CD4-positive, alpha-beta T cell treated with Interleukin-4 for 4 hours (primary cell): Measurements from ENCODE around the gene DENND4B.
"Not testable (repeated sequence)": the region's sequence is repeated elsewhere in the genome, so short reads cannot be mapped to it uniquely, and the experiment has no call there.

Source experiments
- DNase-seq: peaks from one replicate; pipeline ENCODE4 v3.0.0-alpha.2; 2020

DENND4B gene

DNA sequence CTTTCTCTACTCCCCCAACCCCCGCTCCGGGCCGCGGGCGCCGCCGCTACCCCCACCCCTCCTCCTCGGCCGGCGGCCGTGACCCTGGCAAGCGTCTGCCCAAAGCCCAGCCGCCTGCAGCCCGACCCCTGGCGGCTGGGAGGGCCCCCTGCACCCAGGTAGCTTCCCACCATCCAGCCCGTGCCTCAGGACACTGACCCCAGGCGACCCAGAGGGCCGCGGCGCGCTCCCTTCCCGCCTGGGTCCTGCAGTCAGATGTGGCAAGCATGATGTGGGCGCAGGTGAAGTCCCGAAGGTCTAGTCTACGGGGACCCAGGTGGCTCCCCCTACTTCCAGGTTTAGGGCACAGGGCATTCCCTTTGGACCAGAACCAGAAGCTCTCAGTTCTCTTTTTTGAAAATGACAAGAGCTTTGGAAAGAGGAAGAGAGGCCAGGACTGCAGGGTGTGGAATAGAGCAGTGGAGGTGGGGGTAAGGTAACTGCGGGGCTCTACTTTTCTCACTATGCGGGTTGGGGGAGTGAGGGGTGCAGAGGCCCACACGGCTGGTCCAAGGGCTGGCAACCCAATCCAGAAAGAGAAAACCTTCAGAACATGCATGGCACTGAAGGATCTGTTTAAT lies at the start of gene DENND4B:
DENND4B (minus strand) TSS at position 97 of the 620 bp plus-strand sequence. CDS start 2,344 bp downstream, outside the sequence.
- peak; percentile 71 for DNase-seq

DNA sequence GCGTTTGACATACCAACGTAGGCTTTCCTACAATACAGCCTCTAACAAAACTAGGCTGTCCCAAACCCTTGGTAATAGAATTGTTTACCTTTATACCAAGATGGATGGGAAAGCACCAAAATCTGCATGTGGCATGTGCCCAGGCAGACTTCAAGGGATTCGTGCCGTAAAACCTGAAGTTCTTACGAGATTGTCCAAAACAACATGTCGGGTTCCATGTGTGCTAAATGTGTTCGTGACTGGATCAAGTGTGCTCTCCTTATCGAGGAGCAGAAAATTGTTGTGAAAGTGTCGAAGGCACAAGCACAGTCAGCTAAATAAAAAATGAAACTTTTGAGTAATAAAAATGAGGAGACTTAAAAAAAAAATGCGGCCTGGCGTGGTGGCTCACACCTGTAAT lies 49.1 kb upstream of the DENND4B start:
- DNase-seq: no peak

DNA sequence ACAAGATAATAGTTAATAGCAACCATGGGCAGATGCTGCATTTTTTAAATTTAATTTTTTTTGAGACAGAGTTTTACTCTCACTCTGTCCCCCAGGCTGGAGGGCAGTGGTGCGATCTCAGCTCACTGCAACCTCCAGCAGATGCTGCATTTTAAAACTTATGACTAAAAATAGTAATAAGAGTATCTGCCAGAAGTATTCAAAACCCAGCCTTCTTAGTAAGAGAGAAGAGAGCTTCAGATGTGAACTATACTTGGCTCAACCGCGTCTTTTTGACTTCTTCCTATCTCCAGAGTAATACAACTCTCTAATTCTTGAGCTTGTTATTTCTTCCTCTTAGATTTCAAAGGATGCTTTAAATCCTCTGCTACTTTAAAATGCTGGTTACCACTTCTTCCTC lies 48.7 kb upstream of the DENND4B start:
- DNase-seq: no peak

DNA sequence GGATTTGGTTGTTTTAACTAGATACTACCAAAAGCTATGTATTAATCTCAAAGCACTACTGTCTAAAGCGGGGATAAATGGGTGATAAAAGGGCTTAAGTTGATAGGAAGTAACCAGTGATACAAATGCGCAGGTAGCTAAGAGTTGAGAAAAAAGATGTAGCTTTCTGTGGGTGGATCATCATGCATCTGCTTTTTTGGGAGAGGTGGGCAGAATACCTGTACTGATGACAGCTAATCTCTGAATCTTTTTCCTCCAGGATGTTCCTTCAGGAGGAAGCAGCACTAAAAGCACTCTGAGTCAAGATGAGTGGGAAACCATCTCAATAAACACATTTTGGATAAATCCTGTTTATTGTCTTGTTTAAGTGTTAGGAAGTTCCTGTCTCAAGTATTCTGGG lies 45.3 kb upstream of the DENND4B start:
- DNase-seq: no peak

- no peak for DNase-seq
Observed at GRCh38 chr1:153991151-153991630, 44.7 kb upstream of the DENND4B start.

DNA sequence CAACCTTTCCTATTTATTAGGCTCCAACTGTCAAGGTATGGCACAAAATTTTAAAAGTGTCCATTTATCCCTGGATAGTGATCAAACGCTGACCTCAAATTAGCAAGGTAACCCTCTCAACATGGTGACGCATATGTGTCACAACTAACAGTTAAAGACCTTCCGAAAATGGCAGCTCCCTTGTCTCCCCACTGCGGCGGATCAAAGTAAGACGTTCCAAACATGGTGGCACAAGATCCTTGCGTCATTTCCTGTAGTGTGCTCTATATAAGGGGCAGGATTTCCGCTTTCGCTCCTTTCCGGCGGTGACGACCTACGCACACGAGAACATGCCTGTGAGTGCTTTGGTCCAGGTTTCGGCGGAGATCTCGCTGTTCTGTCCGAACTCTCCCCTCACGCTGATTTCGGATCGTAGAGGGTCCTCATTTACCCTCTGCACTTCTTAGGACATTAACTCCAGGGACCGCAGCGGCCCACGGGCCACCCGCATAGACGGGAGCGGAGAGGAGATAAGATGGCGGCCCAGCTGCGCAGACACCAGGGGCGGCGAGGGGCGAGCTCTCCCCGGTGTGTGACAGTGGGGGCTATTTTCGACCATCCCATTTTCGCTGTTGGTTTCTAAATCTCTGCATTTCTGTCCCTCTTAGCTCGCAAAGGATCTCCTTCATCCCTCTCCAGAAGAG lies 44.1 kb upstream of the DENND4B start, which contains the start of gene RPS27:
RPS27 (plus strand) TSS at position 295 of the 683 bp plus-strand sequence; CDS start at position 330, 35 bp downstream.
- peak; percentile 98 for DNase-seq

DNA sequence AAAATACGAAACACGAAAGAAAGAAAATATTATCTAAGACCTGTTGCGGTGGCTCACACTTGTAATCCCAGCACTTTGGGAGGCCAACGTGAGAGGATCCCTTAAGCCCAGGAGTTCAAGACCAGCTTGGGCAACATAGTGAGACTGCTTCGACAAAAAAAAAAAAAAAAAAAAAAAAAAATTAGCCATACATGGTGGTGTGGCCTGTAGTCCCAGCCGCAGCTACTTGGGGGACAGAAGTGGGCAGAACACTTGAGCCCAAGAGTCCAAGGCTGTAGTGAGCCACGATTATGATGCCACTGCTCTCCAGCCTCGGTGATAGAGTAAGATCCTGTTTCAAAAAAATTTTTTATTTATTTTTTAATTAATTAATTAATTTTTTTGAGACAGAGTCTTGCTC lies 41.1 kb upstream of the DENND4B start:
- no peak for DNase-seq

GRCh38 chr1:153985941-153986761 lies 39.6 kb upstream of the DENND4B start, which contains the start of gene RAB13:
TSS of gene RAB13 (minus strand) at chr1:153986339. CDS start at chr1:153986236, 103 bp downstream.
- DNase-seq: no peak

DNA sequence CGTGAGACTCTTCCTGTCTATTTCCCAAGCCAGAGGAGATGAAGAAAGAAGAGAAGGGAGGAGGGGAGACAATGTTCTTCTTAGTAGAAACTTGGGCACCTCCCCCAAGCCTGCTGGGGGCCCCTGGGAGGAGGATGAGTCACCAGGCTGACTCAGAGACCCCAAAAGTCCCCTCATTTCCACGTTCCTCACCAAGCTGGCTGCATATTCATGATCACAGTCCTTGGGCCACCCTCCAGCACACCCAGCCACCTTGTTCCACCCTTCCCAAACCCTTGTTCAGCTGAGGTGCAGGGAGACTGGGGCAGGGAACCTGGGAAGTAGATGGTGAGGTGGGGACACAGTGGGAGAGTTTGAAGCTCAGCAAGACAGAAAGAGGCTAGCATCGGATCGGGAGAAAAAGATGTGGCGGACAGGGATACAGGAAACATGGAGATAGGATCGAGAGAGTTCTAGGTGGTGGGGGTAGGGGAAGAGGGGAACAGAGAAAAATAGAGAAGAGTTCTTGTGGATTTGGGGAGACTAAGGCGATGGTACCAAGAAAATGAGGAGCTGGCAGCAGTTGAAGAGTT lies 38.9 kb upstream of the DENND4B start:
- DNase-seq: peak; percentile 33

DNA sequence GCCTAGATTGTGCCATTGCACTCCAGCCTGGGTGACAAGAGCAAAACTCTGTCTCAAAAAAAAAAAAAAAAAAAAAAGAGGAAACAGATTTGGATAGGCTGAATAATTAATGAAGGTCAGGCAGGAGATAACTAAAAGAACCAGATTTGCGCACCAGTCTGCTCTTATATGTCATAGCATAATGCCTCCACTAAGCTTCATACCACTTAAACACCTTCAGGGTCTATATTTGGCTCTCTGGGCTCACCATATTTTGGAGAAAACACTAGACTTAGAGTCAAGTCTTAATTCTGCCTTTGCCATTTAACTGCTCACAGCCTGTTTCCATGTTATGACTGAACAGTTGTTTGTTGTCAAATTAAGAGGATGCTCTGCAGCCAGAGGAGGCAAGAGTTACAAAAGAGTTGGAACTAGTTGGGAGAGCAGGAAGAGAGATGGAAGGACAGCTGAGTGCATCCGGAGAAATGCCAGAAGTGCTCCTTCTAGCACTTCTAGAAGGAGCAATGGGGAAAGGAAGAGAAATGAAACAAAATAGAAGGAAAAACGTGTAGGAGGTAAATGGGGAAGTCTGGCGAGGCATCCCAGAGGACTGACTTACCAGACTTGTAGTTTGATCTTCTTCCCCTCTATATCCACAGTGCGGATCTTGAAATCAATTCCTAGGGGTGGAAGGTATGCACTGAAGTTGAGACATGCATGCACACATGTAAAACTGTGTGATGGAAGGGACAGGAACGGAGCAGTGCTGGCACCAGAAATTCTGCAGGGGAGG lies 37.8 kb upstream of the DENND4B start:
- no peak for DNase-seq

- not testable (repeated sequence) for DNase-seq
Observed at GRCh38 chr1:153981735-153982134, 35.2 kb upstream of the DENND4B start.

DNA sequence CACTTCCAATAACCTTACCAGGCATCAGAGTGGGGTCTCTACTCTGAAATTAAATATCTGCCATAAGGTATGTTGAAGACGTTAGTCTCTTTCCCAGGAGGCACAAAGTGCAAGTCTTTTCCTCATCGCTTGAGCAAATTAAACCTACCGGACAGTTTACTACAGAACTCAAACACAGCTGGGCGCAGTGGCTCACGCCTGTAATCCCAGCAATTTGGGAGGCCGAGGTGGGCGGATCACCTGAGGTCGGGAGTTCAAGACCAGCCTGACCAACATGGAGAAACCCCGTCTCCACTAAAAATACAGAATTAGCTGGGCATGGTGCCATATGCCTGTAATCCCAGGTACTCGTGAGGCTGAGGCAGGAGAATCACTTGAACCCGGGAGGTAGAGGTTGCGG lies 32.6 kb upstream of the DENND4B start:
- not testable (repeated sequence) for DNase-seq

GRCh38 chr1:153978274-153978909 lies 31.9 kb upstream of the DENND4B start:
- DNase-seq: no peak

- DNase-seq: peak; percentile 79
Observed at GRCh38 chr1:153977250-153978240, 31.0 kb upstream of the DENND4B start, which contains the start of gene JTB. TSS of gene JTB (minus strand) at chr1:153977674. CDS start at chr1:153977252, 422 bp downstream.

DNA sequence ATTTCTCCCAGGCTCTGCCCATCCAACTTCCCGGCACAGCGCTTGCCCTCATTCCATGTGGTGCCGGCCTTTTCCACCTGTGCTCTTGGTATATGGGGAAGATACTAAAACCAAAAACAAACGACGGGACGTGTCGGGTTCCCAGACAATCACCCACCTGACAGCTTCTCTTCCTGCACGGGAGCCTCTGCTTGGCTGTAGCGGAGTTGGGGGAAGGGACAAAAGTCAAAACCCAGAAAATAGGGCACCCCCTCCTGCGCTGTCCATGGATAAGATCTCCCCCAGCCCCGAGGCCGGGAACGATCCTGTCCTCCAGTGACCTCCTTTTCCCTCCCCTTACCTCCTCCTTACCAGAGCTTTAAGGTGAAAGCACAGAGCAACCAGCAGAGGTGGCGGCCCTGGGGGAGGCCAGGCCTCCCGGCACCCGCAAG lies 30.3 kb upstream of the DENND4B start:
- no peak for DNase-seq

DNA sequence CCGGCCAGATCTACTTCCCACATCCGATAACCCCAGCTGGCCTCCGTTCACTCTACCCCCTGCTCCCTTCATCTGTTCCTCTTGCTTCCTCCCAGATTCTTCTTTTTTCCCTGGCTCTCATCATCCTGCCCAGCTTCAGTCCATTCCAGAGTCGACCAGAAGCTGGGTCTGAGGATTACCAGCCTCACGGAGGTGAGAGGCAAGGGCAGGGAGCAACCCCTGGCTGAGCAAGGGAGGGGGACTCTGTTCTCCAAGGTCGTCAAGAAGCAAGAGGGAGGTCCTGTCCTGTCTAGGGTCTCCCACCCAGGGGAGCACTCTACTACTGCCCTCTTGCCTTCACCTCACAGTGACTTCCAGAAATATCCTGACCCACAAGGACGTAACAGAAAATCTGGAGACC lies 27.0 kb upstream of the DENND4B start:
- DNase-seq: no peak

DNA sequence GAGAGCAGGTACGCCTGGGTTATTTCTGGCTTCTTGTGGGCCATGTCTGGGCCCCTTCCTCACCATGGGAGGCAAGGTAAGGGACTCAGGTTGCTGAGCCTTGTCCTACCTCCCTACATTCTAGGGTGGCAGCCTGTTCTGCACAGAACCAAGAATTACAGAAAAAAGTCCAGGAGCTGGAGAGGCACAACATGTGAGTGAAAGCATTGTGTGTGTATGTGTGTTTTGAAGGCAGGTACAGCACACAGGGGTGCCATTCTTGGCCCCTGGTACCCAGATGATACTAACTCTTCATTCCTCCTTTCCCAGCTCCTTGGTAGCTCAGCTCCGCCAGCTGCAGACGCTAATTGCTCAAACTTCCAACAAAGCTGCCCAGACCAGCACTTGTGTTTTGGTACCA lies 26.6 kb upstream of the DENND4B start:
- DNase-seq: no peak

GRCh38 chr1:153970346-153970745 lies 23.8 kb upstream of the DENND4B start:
- DNase-seq: no peak

- no peak for DNase-seq
Observed at GRCh38 chr1:153968972-153969371, 22.5 kb upstream of the DENND4B start.

DNA sequence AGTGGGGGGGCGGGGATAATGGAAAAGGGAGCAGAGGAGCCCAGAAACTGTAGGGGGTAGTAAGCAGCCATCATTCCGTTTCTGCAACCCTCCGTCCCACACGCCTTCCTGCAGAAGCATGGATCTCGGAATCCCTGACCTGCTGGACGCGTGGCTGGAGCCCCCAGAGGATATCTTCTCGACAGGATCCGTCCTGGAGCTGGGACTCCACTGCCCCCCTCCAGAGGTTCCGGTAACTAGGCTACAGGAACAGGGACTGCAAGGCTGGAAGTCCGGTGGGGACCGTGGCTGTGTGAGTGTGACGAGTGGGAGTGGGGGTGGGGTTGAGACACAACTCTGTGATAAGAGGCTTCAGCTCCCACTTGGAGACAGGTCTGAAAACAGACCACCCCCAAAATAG lies 21.9 kb upstream of the DENND4B start:
- no peak for DNase-seq
